Measurements from ENCODE around the gene LLGL1.

GRCh38 chr17:18235743-18236256, 10.4 kb downstream of the LLGL1 start:
- no peak for TF ChIP-seq CTCF (IDR thresholded peaks at IDR 0.05; ENCODE audit: low read length)
- no peak for TF ChIP-seq EZH2 (IDR thresholded peaks at IDR 0.05; ENCODE audit: borderline replicate concordance, low read length)
